ENCODE measurements around the gene LY6G6C. TPM values are rescaled to one million over a fixed set of nuclear protein-coding genes. Genes with fewer than 3 reads are reported as not detected.

LY6G6C gene
- total RNA-seq, 2 experiments from 2014 or later: not detected

GRCh38 chr6:31737315-31737990 is 15.9 kb upstream of the LY6G6C start:
- Mint-ChIP-seq H3K9me3 (ENCODE audit: low read depth) (no peaks in the 10 kb centered on the region), H3K4me1 (peaks cover 62% of the 10 kb centered on the region), H3K27me3 (no peaks in the 10 kb centered on the region), H3K27ac (peak overlapping the region; percentile 96), H3K36me3 (peaks cover 42% of the 10 kb centered on the region), H3K4me3 (peak overlapping the region; percentile 91)
- CTCF ChIA-PET: interaction anchor here (0.6 to 5.8 kb wide), 32 partner anchors 9 to 191 kb away, joined by 3 to 60 read pairs (median 5); partner anchors contain the start of genes ABHD16A, ATP6V1G2, DDAH2 and GPANK1
- DNase-seq (peak; percentile 59), ATAC-seq (no peak)

- H3K27me3 Mint-ChIP-seq: no peaks in the 10 kb centered on the region
- H3K4me3 Mint-ChIP-seq: peak overlapping the region; percentile 91
- H3K4me1 Mint-ChIP-seq: peaks cover 65% of the 10 kb centered on the region
- ATAC-seq (no peak), DNase-seq (peak; percentile 42)
- peak overlapping the region; percentile 96 for H3K27ac Mint-ChIP-seq
- H3K36me3 Mint-ChIP-seq: peaks cover 44% of the 10 kb centered on the region
- CTCF ChIA-PET: interaction anchor here (0.9 to 5.8 kb wide), 15 partner anchors 8 to 139 kb away, joined by 3 to 60 read pairs (median 8); partner anchors contain the start of genes ABHD16A, DDAH2, HSPA1B and LY6G5C
- H3K9me3 Mint-ChIP-seq (ENCODE audit: low read depth): no peaks in the 10 kb centered on the region
Measured at GRCh38 chr6:31736768-31737314, 15.3 kb upstream of the LY6G6C start.

GRCh38 chr6:31736021-31736767 is 14.6 kb upstream of the LY6G6C start, which contains the start of gene CLIC1:
Gene CLIC1, minus strand, starts transcription at chr6:31736530. Its CDS starts 230 bp downstream, at chr6:31736300.
- peak within 1 kb of the TSS; percentile 96 for H3K27ac Mint-ChIP-seq
- ATAC-seq: peak; percentile 38

GRCh38 chr6:31734821-31735406 is 13.4 kb upstream of the LY6G6C start:
- CTCF ChIA-PET: interaction anchor here (0.7 to 4.5 kb wide), 10 partner anchors 12 to 129 kb away, joined by 3 to 40 read pairs (median 3); partner anchors contain the start of genes LY6G5C, MPIG6B and VARS1
- ATAC-seq (peak; percentile 40), DNase-seq (peak; percentile 85)
- no peaks in the 10 kb centered on the region for H3K27me3 Mint-ChIP-seq
- H3K4me1 Mint-ChIP-seq: peaks cover 67% of the 10 kb centered on the region
- peaks cover 47% of the 10 kb centered on the region for H3K36me3 Mint-ChIP-seq
- peak overlapping the region; percentile 91 for H3K4me3 Mint-ChIP-seq
- no peaks in the 10 kb centered on the region for H3K9me3 Mint-ChIP-seq (ENCODE audit: low read depth)
- peak overlapping the region; percentile 96 for H3K27ac Mint-ChIP-seq

More at GRCh38 chr6:31736021-31736767, 14.6 kb upstream of the LY6G6C start, which contains the start of gene CLIC1:
- Mint-ChIP-seq H3K4me1 (peaks cover 63% of the 10 kb centered on the region), H3K36me3 (peaks cover 42% of the 10 kb centered on the region), H3K9me3 (ENCODE audit: low read depth) (no peaks in the 10 kb centered on the region), H3K4me3 (peak within 1 kb of the TSS; percentile 91), H3K27me3 (no peaks in the 10 kb centered on the region)
- CTCF ChIA-PET: interaction anchor here (0.6 to 5.8 kb wide), 13 partner anchors 8 to 94 kb away, joined by 3 to 60 read pairs (median 4); partner anchors contain the start of genes ABHD16A, DDAH2, HSPA1B and LY6G5C
- peak; percentile 91 for DNase-seq

GRCh38 chr6:31734247-31734820 is 12.8 kb upstream of the LY6G6C start:
- CTCF ChIA-PET: interaction anchor here (1.0 to 4.5 kb wide), 5 partner anchors 11 to 130 kb away, joined by 3 to 40 read pairs (median 3); partner anchors contain the start of gene MPIG6B
- Mint-ChIP-seq H3K27ac (peak overlapping the region; percentile 96), H3K36me3 (peaks cover 47% of the 10 kb centered on the region), H3K4me1 (peaks cover 65% of the 10 kb centered on the region), H3K4me3 (peak overlapping the region; percentile 91), H3K27me3 (no peaks in the 10 kb centered on the region), H3K9me3 (ENCODE audit: low read depth) (no peaks in the 10 kb centered on the region)
- DNase-seq (no peak), ATAC-seq (no peak)

- CTCF ChIA-PET: interaction anchor here (2.0 to 5.3 kb wide), 2 partner anchors 36 to 98 kb away, joined by 8 to 51 read pairs; no protein-coding TSS in a partner anchor
- DNase-seq (no peak), ATAC-seq (no peak)
- Mint-ChIP-seq H3K27ac (peak overlapping the region; percentile 96), H3K4me1 (peaks cover 64% of the 10 kb centered on the region), H3K4me3 (peak overlapping the region; percentile 91), H3K27me3 (no peaks in the 10 kb centered on the region), H3K36me3 (peaks cover 47% of the 10 kb centered on the region), H3K9me3 (ENCODE audit: low read depth) (no peaks in the 10 kb centered on the region)
Measured at GRCh38 chr6:31733734-31734133, 12.2 kb upstream of the LY6G6C start.

- no peak overlapping the region for H3K4me3 Mint-ChIP-seq
- DNase-seq (no peak), ATAC-seq (no peak)
- H3K9me3 Mint-ChIP-seq (ENCODE audit: low read depth): no peaks in the 10 kb centered on the region
- peaks cover 50% of the 10 kb centered on the region for H3K36me3 Mint-ChIP-seq
- peak overlapping the region; percentile 43 for H3K27ac Mint-ChIP-seq
- H3K4me1 Mint-ChIP-seq: peaks cover 56% of the 10 kb centered on the region
- CTCF ChIA-PET: interaction anchor here (0.9 to 5.3 kb wide), 4 partner anchors 38 to 185 kb away, joined by 3 to 51 read pairs (median 6); partner anchors contain the start of gene ATP6V1G2
- H3K27me3 Mint-ChIP-seq: no peaks in the 10 kb centered on the region
Measured at GRCh38 chr6:31732029-31732428, 10.5 kb upstream of the LY6G6C start.

- H3K4me3 Mint-ChIP-seq: peak overlapping the region; percentile 86
- H3K36me3 Mint-ChIP-seq: peaks cover 50% of the 10 kb centered on the region
- ATAC-seq (no peak), DNase-seq (no peak)
- peak overlapping the region; percentile 80 for H3K27ac Mint-ChIP-seq
- CTCF ChIA-PET: interaction anchor here (0.9 to 5.3 kb wide), 13 partner anchors 9 to 101 kb away, joined by 3 to 60 read pairs (median 6); partner anchors contain the start of genes ABHD16A, C6orf47, CLIC1 and GPANK1
- no peaks in the 10 kb centered on the region for H3K9me3 Mint-ChIP-seq (ENCODE audit: low read depth)
- H3K4me1 Mint-ChIP-seq: peaks cover 64% of the 10 kb centered on the region
- no peaks in the 10 kb centered on the region for H3K27me3 Mint-ChIP-seq
Measured at GRCh38 chr6:31730631-31731086, 9.1 kb upstream of the LY6G6C start.

GRCh38 chr6:31729979-31730630 is 8.6 kb upstream of the LY6G6C start:
- H3K36me3 Mint-ChIP-seq: peaks cover 47% of the 10 kb centered on the region
- H3K27me3 Mint-ChIP-seq: no peaks in the 10 kb centered on the region
- H3K27ac Mint-ChIP-seq: peak overlapping the region; percentile 80

GRCh38 chr6:31729515-31729978 is 8.0 kb upstream of the LY6G6C start:
- H3K4me1 Mint-ChIP-seq: peaks cover 65% of the 10 kb centered on the region
- CTCF ChIA-PET: interaction anchor here (0.6 to 5.3 kb wide), 17 partner anchors 10 to 188 kb away, joined by 3 to 60 read pairs (median 6); partner anchors contain the start of genes C6orf47, CLIC1, DDX39B and HSPA1B
- peak overlapping the region; percentile 86 for H3K4me3 Mint-ChIP-seq
- ATAC-seq (peak; percentile 72), DNase-seq (peak; percentile 87)
- peak overlapping the region; percentile 80 for H3K27ac Mint-ChIP-seq
- no peaks in the 10 kb centered on the region for H3K9me3 Mint-ChIP-seq (ENCODE audit: low read depth)
- H3K27me3 Mint-ChIP-seq: no peaks in the 10 kb centered on the region
- H3K36me3 Mint-ChIP-seq: peaks cover 42% of the 10 kb centered on the region

More at GRCh38 chr6:31729979-31730630, 8.6 kb upstream of the LY6G6C start:
- Mint-ChIP-seq H3K4me1 (peaks cover 66% of the 10 kb centered on the region), H3K9me3 (ENCODE audit: low read depth) (no peaks in the 10 kb centered on the region), H3K4me3 (peak overlapping the region; percentile 86)
- peak; percentile 62 for ATAC-seq
- CTCF ChIA-PET: interaction anchor here (0.6 to 5.3 kb wide), 20 partner anchors 9 to 189 kb away, joined by 3 to 60 read pairs (median 5); partner anchors contain the start of genes ABHD16A, C6orf47, CLIC1 and DDX39B
- DNase-seq: peak; percentile 80

GRCh38 chr6:31728767-31729514 is 7.4 kb upstream of the LY6G6C start, which contains the start of gene DDAH2:
Gene DDAH2, minus strand, starts transcription at chr6:31729299. Its CDS starts 138 bp downstream, at chr6:31729161.
- Mint-ChIP-seq H3K27me3 (no peaks in the 10 kb centered on the region), H3K4me3 (peak within 1 kb of the TSS; percentile 86), H3K36me3 (peaks cover 36% of the 10 kb centered on the region), H3K27ac (peak within 1 kb of the TSS; percentile 80), H3K9me3 (ENCODE audit: low read depth) (no peaks in the 10 kb centered on the region), H3K4me1 (peaks cover 63% of the 10 kb centered on the region)
- CTCF ChIA-PET: interaction anchor here (0.6 to 5.3 kb wide), 17 partner anchors 10 to 102 kb away, joined by 3 to 60 read pairs (median 6); partner anchors contain the start of genes C6orf47, CLIC1, HSPA1B and LSM2
- peak; percentile 10 for ATAC-seq
- no peak for DNase-seq

Measured in activated CD8-positive, alpha-beta memory T cell treated with anti-CD3 and anti-CD28 coated beads, Interleukin-2, amount 10 ng/mL, durations not matched to agents 7 days and 5 days (primary cell).